SJSA1 (cell line): ENCODE measurements around the gene CD244. TPM values are rescaled to one million over a fixed set of nuclear protein-coding genes. Genes with fewer than 3 reads are reported as not detected.
"Not testable (repeated sequence)": the region's sequence is repeated elsewhere in the genome, so short reads cannot be mapped to it uniquely, and the experiment has no call there.

ENCODE experiments used
- DNase-seq, 2 experiments: peaks; one replicate each; pipeline ENCODE4 v3.0.0-alpha.2; 2015 to 2020; ENCODE audit warnings: low spot score in 2 of 2, low read depth in 1 of 2
- H3K27ac ChIP-seq: fragments of 250-450 bp; sonication (Bioruptor Pico); 2 replicates; pipeline ENCODE4 v1.5.1; 2020; ENCODE audit warnings: mild to moderate bottlenecking, moderate library complexity
- H3K27me3 ChIP-seq: fragments of 250-450 bp; sonication (Bioruptor Pico); replicated peaks from 2 replicates; pipeline ENCODE4 v1.5.1; 2020; ENCODE audit warnings: mild to moderate bottlenecking, moderate library complexity
- H3K36me3 ChIP-seq: fragments of 250-450 bp; sonication (Bioruptor Pico); 2 replicates; pipeline ENCODE4 v1.5.1; 2020; ENCODE audit warnings: mild to moderate bottlenecking
- H3K4me1 ChIP-seq: fragments of 250-450 bp; sonication (Bioruptor Pico); replicated peaks from 2 replicates; pipeline ENCODE4 v1.6.1; 2021; ENCODE audit warnings: mild to moderate bottlenecking
- H3K4me3 ChIP-seq: fragments of 250-450 bp; sonication (Bioruptor Pico); 2 replicates; pipeline ENCODE4 v1.5.1; 2020; ENCODE audit warnings: mild to moderate bottlenecking
- H3K9me3 ChIP-seq: fragments of 250-450 bp; sonication (Bioruptor Pico); replicated peaks from 2 replicates; pipeline ENCODE4 v1.5.1; 2020; ENCODE audit warnings: mild to moderate bottlenecking
- total RNA-seq: library from RNA; depleted of rRNA; stranded (reverse); fragments of >200 nt; shearing (Covaris generic); gene quantifications from 2 replicates; pipeline ENCODE4 v1.2.3, GENCODE V29; 2014; rRNA removed

Gene CD244, protein sequence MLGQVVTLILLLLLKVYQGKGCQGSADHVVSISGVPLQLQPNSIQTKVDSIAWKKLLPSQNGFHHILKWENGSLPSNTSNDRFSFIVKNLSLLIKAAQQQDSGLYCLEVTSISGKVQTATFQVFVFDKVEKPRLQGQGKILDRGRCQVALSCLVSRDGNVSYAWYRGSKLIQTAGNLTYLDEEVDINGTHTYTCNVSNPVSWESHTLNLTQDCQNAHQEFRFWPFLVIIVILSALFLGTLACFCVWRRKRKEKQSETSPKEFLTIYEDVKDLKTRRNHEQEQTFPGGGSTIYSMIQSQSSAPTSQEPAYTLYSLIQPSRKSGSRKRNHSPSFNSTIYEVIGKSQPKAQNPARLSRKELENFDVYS
- not detected in 2 replicates for total RNA-seq

- DNase-seq, result no peak
- no peaks in the 10 kb centered on the region for H3K36me3 ChIP-seq
- H3K27me3 ChIP-seq, result no peaks in the 10 kb centered on the region; the same call in 1 of the 2 replicates
- no peak within 1 kb of the TSS for H3K4me3 ChIP-seq
- no peak within 1 kb of the TSS for H3K27ac ChIP-seq
- H3K4me1 ChIP-seq, result no peaks in the 10 kb centered on the region
- H3K9me3 ChIP-seq, result no peaks in the 10 kb centered on the region
Measured at GRCh38 chr1:160862203-160863060, at the start of gene CD244. TSS of gene CD244 (minus strand) at chr1:160862887. CDS start at chr1:160862677, 210 bp downstream.

DNA sequence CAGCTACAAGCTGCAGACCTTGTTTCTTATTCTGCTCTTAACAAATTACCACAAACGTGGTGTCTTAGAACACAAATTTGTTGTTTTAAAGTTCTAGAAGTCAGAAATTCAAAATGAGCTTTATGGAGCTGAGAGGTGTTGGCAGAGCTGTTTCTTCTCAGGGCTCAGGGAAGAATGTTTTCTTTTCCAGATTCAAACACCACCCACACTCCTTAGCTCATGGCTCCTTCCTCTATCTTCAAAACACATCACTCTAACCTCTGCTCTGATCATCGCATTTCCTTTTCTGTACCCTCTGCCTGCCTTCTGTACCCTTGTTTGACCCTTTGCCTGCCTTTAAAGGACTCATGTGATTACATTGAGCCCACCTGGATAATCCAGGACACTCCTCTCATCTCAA lies 49.2 kb upstream of the CD244 start:
- H3K27me3 ChIP-seq, result peaks cover 12% of the 10 kb centered on the region; the same call in 1 of the 2 replicates
- no peaks in the 10 kb centered on the region for H3K4me1 ChIP-seq
- H3K4me3 ChIP-seq, result no peak overlapping the region
- H3K9me3 ChIP-seq, result no peaks in the 10 kb centered on the region
- DNase-seq, result no peak
- H3K36me3 ChIP-seq, result no peaks in the 10 kb centered on the region
- no peak overlapping the region for H3K27ac ChIP-seq

DNA sequence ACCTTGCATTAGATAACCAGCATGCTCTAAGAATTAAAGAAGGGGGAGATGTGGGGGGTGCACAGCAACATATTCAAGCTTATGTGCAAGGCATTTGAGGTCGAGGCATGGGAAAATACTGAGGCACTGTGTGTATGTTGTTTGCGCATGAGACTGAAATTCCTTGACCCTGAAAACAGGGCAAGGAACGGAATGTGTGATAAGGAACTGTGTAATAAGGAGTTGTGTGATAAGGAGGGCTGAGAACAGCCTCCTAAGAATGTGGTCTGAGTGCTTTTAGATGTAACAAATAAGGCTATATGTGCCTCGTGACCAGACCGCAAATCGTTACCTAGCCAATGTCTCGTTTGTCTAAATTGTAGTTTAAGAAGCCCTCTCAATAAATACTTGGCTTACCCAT lies 48.8 kb upstream of the CD244 start:
- no peak overlapping the region for H3K27ac ChIP-seq
- no peaks in the 10 kb centered on the region for H3K4me1 ChIP-seq
- H3K36me3 ChIP-seq, result no peaks in the 10 kb centered on the region
- H3K4me3 ChIP-seq, result no peak overlapping the region
- DNase-seq, result no peak
- no peaks in the 10 kb centered on the region for H3K9me3 ChIP-seq
- H3K27me3 ChIP-seq, result peaks cover 12% of the 10 kb centered on the region; the same call in 1 of the 2 replicates

DNA sequence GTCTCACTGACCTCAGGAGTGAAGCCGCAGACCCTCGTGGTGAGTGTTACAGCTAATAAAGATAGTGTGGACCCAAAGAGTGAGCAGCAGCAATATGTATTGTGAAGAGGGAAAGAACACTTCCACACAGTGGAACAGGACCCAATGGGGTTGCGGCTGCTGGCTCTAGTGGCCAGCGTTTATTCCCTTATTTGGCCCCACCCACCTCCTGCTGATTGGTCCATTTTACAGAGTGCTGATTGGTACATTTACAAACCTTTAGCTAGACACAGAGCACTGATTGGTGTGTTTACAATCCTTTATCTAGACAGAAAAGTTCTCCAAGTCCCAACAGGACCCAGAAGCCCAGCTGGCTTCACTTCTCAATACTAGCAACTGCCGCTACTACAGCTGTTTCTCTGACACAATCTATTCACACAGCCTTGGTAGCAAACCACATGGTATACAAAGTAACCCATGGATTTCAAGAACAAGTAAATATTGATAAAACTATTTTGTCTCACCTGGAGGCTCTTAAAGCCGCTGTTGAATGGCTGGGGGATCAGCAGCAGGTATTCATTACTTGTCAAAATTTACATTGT lies 47.6 kb upstream of the CD244 start:
- H3K27ac ChIP-seq, result no peak overlapping the region
- no peak for DNase-seq
- H3K27me3 ChIP-seq, result peaks cover 12% of the 10 kb centered on the region; the same call in 1 of the 2 replicates
- H3K4me3 ChIP-seq, result no peak overlapping the region
- H3K4me1 ChIP-seq, result no peaks in the 10 kb centered on the region
- H3K9me3 ChIP-seq, result no peaks in the 10 kb centered on the region
- H3K36me3 ChIP-seq, result no peaks in the 10 kb centered on the region

GRCh38 chr1:160907976-160908375 lies 45.3 kb upstream of the CD244 start:
- Histone ChIP-seq H3K27me3 (peaks cover 4% of the 10 kb centered on the region; the same call in 1 of the 2 replicates), H3K27ac (no peak overlapping the region), H3K9me3 (no peaks in the 10 kb centered on the region), H3K4me3 (no peak overlapping the region), H3K36me3 (no peaks in the 10 kb centered on the region), H3K4me1 (no peaks in the 10 kb centered on the region)
- DNase-seq, result no peak

DNA sequence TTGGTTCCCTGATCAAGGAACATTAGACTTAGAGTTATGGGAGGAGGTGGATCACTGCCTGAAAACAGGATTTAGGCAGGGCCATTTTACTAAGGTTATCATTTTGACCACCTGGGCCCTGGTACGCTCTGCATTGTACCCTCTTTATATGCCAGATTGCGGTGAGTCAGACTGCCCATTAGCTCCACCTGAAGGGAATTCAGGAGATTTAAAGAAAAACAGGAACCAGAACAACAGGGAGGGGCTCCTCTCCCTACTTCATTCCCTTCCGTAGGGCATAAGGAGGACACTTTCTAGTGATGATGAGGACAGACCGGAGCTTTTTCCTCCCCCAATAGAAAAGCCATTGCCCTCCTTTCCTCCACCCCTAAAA lies 42.9 kb upstream of the CD244 start:
- Histone ChIP-seq H3K9me3 (no peaks in the 10 kb centered on the region), H3K4me1 (no peaks in the 10 kb centered on the region), H3K27me3 (no peaks in the 10 kb centered on the region), H3K4me3 (no peak overlapping the region), H3K27ac (no peak overlapping the region), H3K36me3 (no peaks in the 10 kb centered on the region)
- DNase-seq, result no peak

DNA sequence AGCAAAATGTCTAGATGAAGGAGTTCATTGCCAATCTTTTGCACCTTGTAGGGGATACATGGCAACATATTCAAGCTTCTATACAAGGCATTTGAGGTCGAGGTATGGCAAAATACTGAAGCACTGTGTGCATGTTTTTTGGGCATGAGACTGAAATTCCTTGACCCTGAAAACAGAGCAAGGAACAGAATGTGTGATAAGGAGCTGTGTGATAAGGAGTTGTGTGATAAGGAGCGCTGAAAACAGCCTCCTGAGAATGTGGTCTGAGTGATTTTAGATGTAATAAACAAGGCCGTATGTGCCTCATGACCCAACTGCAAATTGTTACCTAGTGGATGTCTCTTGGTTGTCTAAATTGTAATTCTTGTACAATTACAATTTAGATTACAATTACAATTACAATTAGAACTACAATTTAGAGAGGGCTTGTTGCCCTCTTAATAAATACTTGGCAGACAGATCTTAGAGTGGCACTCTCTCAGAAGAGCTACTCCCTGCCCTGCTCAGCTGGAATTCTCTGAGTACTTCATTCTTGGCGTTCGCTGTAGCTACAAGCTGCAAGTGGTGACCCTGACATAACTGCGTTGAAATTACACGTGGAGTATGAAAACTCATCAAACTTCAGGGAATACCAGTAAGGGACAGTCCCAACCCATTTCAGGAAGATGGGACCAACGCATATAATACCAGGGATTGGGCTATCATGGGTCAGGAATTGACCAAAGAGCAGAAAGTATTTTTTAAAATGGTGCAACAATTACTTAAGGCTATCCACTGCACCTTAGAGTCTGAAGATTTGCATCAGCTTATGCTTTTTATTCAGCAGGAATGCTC lies 42.3 kb upstream of the CD244 start:
- Histone ChIP-seq H3K36me3 (no peaks in the 10 kb centered on the region), H3K27ac (no peak overlapping the region), H3K27me3 (no peaks in the 10 kb centered on the region), H3K4me3 (no peak overlapping the region), H3K9me3 (no peaks in the 10 kb centered on the region), H3K4me1 (no peaks in the 10 kb centered on the region)
- DNase-seq, result no peak

- H3K36me3 ChIP-seq, H3K27ac ChIP-seq, DNase-seq, H3K4me1 ChIP-seq, H3K27me3 ChIP-seq, H3K4me3 ChIP-seq, H3K9me3 ChIP-seq: not testable (repeated sequence)
Measured at GRCh38 chr1:160902251-160902650, 39.6 kb upstream of the CD244 start.

- H3K4me3 ChIP-seq, result no peak overlapping the region
- no peaks in the 10 kb centered on the region for H3K36me3 ChIP-seq
- DNase-seq, result no peak
- no peaks in the 10 kb centered on the region for H3K4me1 ChIP-seq
- H3K9me3 ChIP-seq, result no peaks in the 10 kb centered on the region
- H3K27ac ChIP-seq, result no peak overlapping the region
- no peaks in the 10 kb centered on the region for H3K27me3 ChIP-seq
Measured at GRCh38 chr1:160901768-160902167, 39.1 kb upstream of the CD244 start.

DNA sequence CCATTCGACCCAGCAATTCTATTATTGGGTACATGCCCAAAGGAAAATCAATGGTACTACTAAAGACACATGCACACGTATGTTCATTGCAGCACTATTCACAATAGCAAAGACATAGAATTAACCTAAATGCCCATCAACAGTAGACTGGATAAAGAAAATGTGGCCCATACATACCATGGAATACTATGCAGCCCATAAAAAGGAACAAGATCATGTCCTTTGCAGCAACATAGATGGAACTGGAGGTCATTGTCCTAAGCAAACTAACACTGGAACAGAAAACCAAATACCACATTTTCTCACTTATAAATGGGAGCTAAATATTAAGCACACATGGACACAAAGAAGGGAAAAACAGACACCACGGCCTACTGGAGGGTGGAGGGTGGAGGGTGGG lies 38.0 kb upstream of the CD244 start:
- not testable (repeated sequence) for H3K27me3 ChIP-seq, H3K4me3 ChIP-seq, H3K4me1 ChIP-seq, H3K9me3 ChIP-seq, H3K27ac ChIP-seq, DNase-seq, H3K36me3 ChIP-seq

DNA sequence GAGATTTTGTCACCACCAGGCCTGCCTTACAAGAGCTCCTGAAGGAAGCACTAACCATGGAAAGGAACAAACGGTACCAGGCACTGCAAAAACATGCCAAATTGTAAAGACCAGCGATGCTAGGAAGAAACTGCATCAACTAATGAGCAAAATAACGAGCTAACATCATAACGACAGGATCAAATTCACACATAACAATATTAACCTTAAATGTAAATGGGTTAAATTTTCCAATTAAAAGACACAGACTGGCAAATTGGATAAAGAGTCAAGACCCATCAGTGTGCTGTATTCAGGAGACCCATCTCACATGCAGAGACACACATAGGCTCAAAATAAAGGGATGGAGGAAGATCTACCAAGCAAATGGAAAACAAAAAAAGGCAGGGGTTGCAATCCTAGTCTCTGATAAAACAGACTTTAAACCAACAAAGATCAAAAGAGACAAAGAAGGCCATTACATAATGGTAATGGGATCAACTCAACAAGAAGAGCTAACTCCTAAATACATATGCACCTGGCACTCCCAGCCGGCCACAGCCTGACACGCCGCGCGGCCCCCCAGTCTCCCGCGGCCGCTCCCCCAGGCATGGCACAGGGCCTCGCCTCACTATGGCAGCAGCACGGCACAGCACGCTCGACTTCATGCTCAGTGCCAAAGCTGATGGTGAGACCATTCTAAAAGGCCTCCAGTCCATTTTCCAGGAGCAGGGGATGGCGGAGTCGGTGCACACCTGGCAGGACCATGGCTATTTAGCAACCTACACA lies 31.9 kb upstream of the CD244 start:
- H3K9me3 ChIP-seq, H3K4me1 ChIP-seq, H3K4me3 ChIP-seq, H3K36me3 ChIP-seq, H3K27me3 ChIP-seq, H3K27ac ChIP-seq, DNase-seq: not testable (repeated sequence)

DNA sequence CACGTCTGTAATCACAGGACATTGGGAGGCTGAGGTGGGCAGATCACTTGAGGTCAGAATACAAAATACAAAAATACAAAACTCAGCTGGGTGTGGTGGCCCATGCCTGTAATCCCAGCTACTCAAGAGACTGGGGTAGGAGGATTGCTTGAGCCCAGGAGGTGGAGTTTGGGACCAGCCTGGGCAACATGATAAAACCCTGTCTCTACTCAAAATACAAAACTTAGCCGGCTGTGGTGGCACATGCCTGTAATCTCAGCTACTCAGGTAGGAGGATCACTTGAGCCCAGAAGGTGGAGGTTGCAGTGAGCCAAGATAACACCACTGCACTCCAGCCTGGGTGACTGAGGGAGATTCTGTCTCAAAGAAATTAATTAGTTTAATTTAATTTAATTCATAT lies 28.8 kb upstream of the CD244 start:
- Histone ChIP-seq H3K27ac (no peak overlapping the region), H3K4me3 (no peak overlapping the region), H3K4me1 (no peaks in the 10 kb centered on the region), H3K36me3 (no peaks in the 10 kb centered on the region), H3K9me3 (no peaks in the 10 kb centered on the region), H3K27me3 (no peaks in the 10 kb centered on the region)
- no peak for DNase-seq

GRCh38 chr1:160888926-160889325 lies 26.2 kb upstream of the CD244 start:
- Histone ChIP-seq H3K27me3 (peaks cover 7% of the 10 kb centered on the region; the same call in 1 of the 2 replicates), H3K27ac (no peak overlapping the region), H3K4me3 (no peak overlapping the region), H3K4me1 (no peaks in the 10 kb centered on the region), H3K36me3 (no peaks in the 10 kb centered on the region), H3K9me3 (no peaks in the 10 kb centered on the region)
- no peak for DNase-seq
